ENCODE measurements around the gene TMEM87B.

Gene TMEM87B

DNA sequence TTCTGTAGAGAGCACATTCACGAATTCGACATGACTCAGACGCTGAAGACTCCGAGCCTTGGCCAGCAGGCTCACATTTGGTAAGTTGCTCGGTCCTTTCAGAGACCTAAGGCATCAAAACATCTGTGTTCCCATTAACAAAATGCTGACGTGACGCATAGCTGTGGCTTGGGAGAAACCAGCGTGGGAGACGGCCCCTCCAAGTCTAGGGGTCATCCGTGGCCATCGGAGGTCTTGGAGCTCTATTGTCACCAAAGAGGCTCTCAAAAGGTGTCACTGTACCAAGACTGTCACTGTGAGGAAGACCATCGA lies 98.1 kb downstream of the TMEM87B start:
- no peak overlapping the region for H3K4ac ChIP-seq (ENCODE audit: low read depth in 1 of 2, low read length in 2 of 2)
- DNase-seq: no peak
- H3K4me1 ChIP-seq (ENCODE audit: control insufficient read depth, insufficient read depth, low read depth, low read length): peaks cover 21% of the 10 kb centered on the region
- no peak overlapping the region for H3K14ac ChIP-seq (ENCODE audit: low read length in 2 of 2)
- no peak overlapping the region for H2BK120ac ChIP-seq (ENCODE audit: low read depth, low read length)
- no peak overlapping the region for H3K4me2 ChIP-seq (ENCODE audit: low read length, poor library complexity, severe bottlenecking)
- 92% methylated on average over 12 of the region's 12 CpGs for WGBS
- H3K23ac ChIP-seq (ENCODE audit: low read length in 2 of 2): no peak overlapping the region
- H3K18ac ChIP-seq (ENCODE audit: low read depth in 1 of 2, low read length in 2 of 2): no peak overlapping the region
- no peaks in the 10 kb centered on the region for H3K79me1 ChIP-seq (replicated peaks; ENCODE audit: low read length, poor library complexity, severe bottlenecking)
- no peak overlapping the region for H2AFZ ChIP-seq (ENCODE audit: low read depth, low read length)
- H2BK12ac ChIP-seq (ENCODE audit: low read length in 2 of 2): no peak overlapping the region
- no peak overlapping the region for H3K27ac ChIP-seq (ENCODE audit: low read length, poor library complexity, severe bottlenecking)
- peak overlapping the region; percentile 41 for H3K9ac ChIP-seq (ENCODE audit: low read length)
- H2AK5ac ChIP-seq (ENCODE audit: low read length, severe bottlenecking): no peak overlapping the region
- H3K9me3 ChIP-seq (ENCODE audit: control insufficient read depth, low read length): no peaks in the 10 kb centered on the region
- peaks cover 0 to 3% of the 10 kb centered on the region in 2 experiments for H3K36me3 ChIP-seq (ENCODE audit: control insufficient read depth in 1 of 2, insufficient read depth in 2 of 2, low read depth in 1 of 2, low read length in 2 of 2)
- H2BK5ac ChIP-seq (ENCODE audit: low read depth, low read length, poor library complexity, severe bottlenecking): no peak overlapping the region
- H4K91ac ChIP-seq (ENCODE audit: low read length): no peak overlapping the region
- no peak overlapping the region for H2BK15ac ChIP-seq (ENCODE audit: low read depth, poor library complexity, severe bottlenecking)
- no peak overlapping the region for H4K8ac ChIP-seq (ENCODE audit: low read length)
- H3K27me3 ChIP-seq (ENCODE audit: control insufficient read depth in 1 of 2, insufficient read depth in 1 of 2, low read length in 2 of 2): no peaks in the 10 kb centered on the region
- H3K4me3 ChIP-seq (ENCODE audit: insufficient read depth in 1 of 2, low read depth in 1 of 2, low read length in 2 of 2): no peak overlapping the region

DNA sequence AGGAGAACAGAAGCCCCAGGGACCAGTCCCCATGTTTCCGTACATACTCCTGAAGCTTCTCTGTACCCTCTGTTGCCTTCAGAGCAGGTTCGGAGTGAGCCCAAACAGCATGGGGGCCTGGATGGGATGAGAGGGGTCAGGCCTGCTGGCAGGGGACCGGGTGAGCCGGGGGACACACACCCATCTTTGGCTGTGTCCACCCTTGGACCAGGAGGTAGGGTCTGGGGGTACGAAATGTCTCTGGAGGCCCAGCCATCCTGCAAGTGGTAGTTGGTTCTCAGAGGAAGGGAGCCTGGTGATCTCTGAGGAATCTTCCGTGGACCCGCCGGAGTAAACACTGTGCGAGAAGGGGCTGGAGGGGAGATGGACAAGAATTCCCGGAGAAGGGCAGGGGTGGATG lies 98.4 kb downstream of the TMEM87B start:
- Histone ChIP-seq H3K4me2 (ENCODE audit: low read length, poor library complexity, severe bottlenecking) (no peak overlapping the region), H3K27me3 (ENCODE audit: control insufficient read depth in 1 of 2, insufficient read depth in 1 of 2, low read length in 2 of 2) (no peaks in the 10 kb centered on the region), H3K23ac (ENCODE audit: low read length in 2 of 2) (no peak overlapping the region), H3K4ac (ENCODE audit: low read depth in 1 of 2, low read length in 2 of 2) (no peak overlapping the region), H3K9ac (ENCODE audit: low read length) (peak overlapping the region; percentile 25), H3K4me3 (ENCODE audit: insufficient read depth in 1 of 2, low read depth in 1 of 2, low read length in 2 of 2) (no peak overlapping the region), H3K4me1 (ENCODE audit: control insufficient read depth, insufficient read depth, low read depth, low read length) (peaks cover 21% of the 10 kb centered on the region), H4K91ac (ENCODE audit: low read length) (no peak overlapping the region), H3K18ac (ENCODE audit: low read depth in 1 of 2, low read length in 2 of 2) (no peak overlapping the region), H2BK15ac (ENCODE audit: low read depth, poor library complexity, severe bottlenecking) (no peak overlapping the region), H3K79me1 (replicated peaks; ENCODE audit: low read length, poor library complexity, severe bottlenecking) (no peaks in the 10 kb centered on the region), H2AFZ (ENCODE audit: low read depth, low read length) (no peak overlapping the region), H2BK120ac (ENCODE audit: low read depth, low read length) (no peak overlapping the region), H3K27ac (ENCODE audit: low read length, poor library complexity, severe bottlenecking) (no peak overlapping the region), H2AK5ac (ENCODE audit: low read length, severe bottlenecking) (no peak overlapping the region), H2BK12ac (ENCODE audit: low read length in 2 of 2) (no peak overlapping the region), H4K8ac (ENCODE audit: low read length) (no peak overlapping the region), H3K14ac (ENCODE audit: low read length in 2 of 2) (no peak overlapping the region), H3K9me3 (ENCODE audit: control insufficient read depth, low read length) (no peaks in the 10 kb centered on the region), H2BK5ac (ENCODE audit: low read depth, low read length, poor library complexity, severe bottlenecking) (no peak overlapping the region), H3K36me3 (ENCODE audit: control insufficient read depth in 1 of 2, insufficient read depth in 2 of 2, low read depth in 1 of 2, low read length in 2 of 2) (peaks cover 0 to 3% of the 10 kb centered on the region in 2 experiments)
- WGBS: 97% methylated on average over 9 of the region's 10 CpGs
- DNase-seq: no peak

DNA sequence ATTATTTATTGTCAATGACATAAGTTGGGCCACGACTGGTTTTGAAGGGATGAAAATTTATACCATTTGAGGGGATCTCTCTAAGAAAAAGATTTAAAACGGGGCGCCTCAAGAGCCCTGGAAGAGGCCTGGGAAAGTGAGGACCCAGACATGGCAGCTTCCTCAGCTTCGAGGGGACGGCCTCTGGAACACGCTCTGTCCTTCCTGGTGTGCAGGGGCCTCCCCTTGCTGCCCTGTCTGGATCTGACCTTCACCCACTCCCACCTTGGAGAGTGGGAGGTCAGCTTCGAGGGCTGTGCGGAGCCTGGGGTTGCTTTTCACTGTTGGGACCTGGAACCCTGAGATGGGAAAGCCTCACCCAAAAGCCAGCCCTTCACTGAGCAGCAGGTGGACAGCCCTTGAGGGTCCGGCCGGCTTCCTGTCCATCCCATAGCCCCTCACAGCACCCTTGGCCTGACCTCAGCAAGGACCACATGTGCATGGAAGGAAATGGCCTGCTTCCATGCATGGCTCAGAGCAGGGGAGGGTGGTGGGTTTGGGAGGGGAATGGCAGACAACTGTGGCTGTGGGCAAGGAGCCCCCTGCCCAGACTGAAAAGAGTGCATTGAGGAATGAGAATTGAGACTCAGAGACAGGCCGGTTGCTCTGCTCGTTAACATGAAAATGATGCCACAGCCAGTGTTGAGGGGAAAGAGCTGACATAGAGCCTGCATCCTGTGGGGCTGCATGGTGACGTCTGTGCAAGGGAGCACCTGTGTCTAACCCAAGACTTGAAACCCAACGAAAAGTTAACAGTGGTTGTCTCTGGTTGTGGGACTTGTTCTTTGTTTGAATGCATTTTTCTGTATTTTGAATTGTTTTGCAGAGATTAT lies 99.4 kb downstream of the TMEM87B start:
- no peak overlapping the region for H3K18ac ChIP-seq (ENCODE audit: low read depth in 1 of 2, low read length in 2 of 2)
- H2BK5ac ChIP-seq (ENCODE audit: low read depth, low read length, poor library complexity, severe bottlenecking): no peak overlapping the region
- no peaks in the 10 kb centered on the region for H3K27me3 ChIP-seq (ENCODE audit: control insufficient read depth in 1 of 2, insufficient read depth in 1 of 2, low read length in 2 of 2)
- no peak overlapping the region for H3K4me2 ChIP-seq (ENCODE audit: low read length, poor library complexity, severe bottlenecking)
- peak overlapping the region in 1 of 2 experiments; percentile 35 for H3K14ac ChIP-seq (ENCODE audit: low read length in 2 of 2)
- no peak overlapping the region for H3K4me3 ChIP-seq (ENCODE audit: insufficient read depth in 1 of 2, low read depth in 1 of 2, low read length in 2 of 2)
- H2BK15ac ChIP-seq (ENCODE audit: low read depth, poor library complexity, severe bottlenecking): no peak overlapping the region
- H3K27ac ChIP-seq (ENCODE audit: low read length, poor library complexity, severe bottlenecking): no peak overlapping the region
- H3K23ac ChIP-seq (ENCODE audit: low read length in 2 of 2): no peak overlapping the region
- WGBS: 92% methylated on average over 12 of the region's 14 CpGs
- no peak overlapping the region for H4K8ac ChIP-seq (ENCODE audit: low read length)
- H2BK12ac ChIP-seq (ENCODE audit: low read length in 2 of 2): no peak overlapping the region
- peaks cover 0 to 3% of the 10 kb centered on the region in 2 experiments for H3K36me3 ChIP-seq (ENCODE audit: control insufficient read depth in 1 of 2, insufficient read depth in 2 of 2, low read depth in 1 of 2, low read length in 2 of 2)
- H3K9me3 ChIP-seq (ENCODE audit: control insufficient read depth, low read length): no peaks in the 10 kb centered on the region
- no peak overlapping the region for H2AFZ ChIP-seq (ENCODE audit: low read depth, low read length)
- no peak for DNase-seq
- no peak overlapping the region for H3K4ac ChIP-seq (ENCODE audit: low read depth in 1 of 2, low read length in 2 of 2)
- no peak overlapping the region for H2AK5ac ChIP-seq (ENCODE audit: low read length, severe bottlenecking)
- no peak overlapping the region for H2BK120ac ChIP-seq (ENCODE audit: low read depth, low read length)
- H3K4me1 ChIP-seq (ENCODE audit: control insufficient read depth, insufficient read depth, low read depth, low read length): peaks cover 17% of the 10 kb centered on the region
- H4K91ac ChIP-seq (ENCODE audit: low read length): no peak overlapping the region
- no peaks in the 10 kb centered on the region for H3K79me1 ChIP-seq (replicated peaks; ENCODE audit: low read length, poor library complexity, severe bottlenecking)
- no peak overlapping the region for H3K9ac ChIP-seq (ENCODE audit: low read length)

DNA sequence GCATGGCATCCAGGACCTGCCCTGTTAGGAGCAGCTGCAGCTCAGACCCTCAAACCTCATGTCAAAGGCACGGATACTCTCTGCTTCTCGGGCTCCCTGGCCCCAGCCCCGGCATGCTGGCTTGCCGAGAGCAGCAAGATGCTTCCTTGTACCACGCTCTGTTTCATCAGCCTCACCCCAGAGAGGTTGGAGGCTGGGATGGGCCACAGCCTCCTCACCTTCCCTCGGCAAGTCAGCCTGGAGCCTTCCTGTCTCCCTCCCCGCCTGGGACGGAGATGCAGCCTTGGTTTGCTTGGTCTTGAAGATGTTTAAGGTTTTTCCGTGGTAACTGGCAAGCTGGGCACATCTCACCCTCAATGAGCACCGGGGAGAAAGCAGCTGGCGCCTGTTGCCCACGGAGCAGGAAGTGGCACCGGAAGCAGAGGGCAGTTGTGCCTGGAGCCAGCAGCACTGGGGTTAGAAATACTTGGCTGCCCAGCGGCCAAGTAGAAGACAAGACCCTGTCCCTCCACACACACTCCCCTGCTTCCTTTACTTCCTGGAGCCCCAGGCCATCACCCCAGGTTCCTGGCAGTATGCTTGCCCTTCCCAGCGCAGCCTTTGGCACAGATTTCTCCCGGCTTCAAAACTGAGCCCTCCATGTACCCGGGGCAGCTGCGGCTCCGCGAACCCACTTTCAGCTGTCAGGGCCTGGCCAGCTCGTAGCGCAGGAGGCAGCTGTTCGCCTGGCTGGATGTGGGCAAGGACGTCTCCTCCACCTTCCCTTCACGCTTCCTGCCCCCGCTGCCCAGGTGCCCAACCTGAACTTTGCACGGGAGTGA lies 100.5 kb downstream of the TMEM87B start:
- no peak overlapping the region for H3K4me3 ChIP-seq (ENCODE audit: insufficient read depth in 1 of 2, low read depth in 1 of 2, low read length in 2 of 2)
- no peak overlapping the region for H3K4ac ChIP-seq (ENCODE audit: low read depth in 1 of 2, low read length in 2 of 2)
- no peak overlapping the region for H2BK120ac ChIP-seq (ENCODE audit: low read depth, low read length)
- WGBS: 94% methylated on average over 27 of the region's 27 CpGs
- H3K79me1 ChIP-seq (replicated peaks; ENCODE audit: low read length, poor library complexity, severe bottlenecking): no peaks in the 10 kb centered on the region
- peak overlapping the region; percentile 31 for H2AK5ac ChIP-seq (ENCODE audit: low read length, severe bottlenecking)
- peaks cover 0 to 4% of the 10 kb centered on the region in 2 experiments for H3K36me3 ChIP-seq (ENCODE audit: control insufficient read depth in 1 of 2, insufficient read depth in 2 of 2, low read depth in 1 of 2, low read length in 2 of 2)
- H4K91ac ChIP-seq (ENCODE audit: low read length): peak overlapping the region; percentile 32
- no peak overlapping the region for H2BK15ac ChIP-seq (ENCODE audit: low read depth, poor library complexity, severe bottlenecking)
- H2BK5ac ChIP-seq (ENCODE audit: low read depth, low read length, poor library complexity, severe bottlenecking): no peak overlapping the region
- no peaks in the 10 kb centered on the region for H3K9me3 ChIP-seq (ENCODE audit: control insufficient read depth, low read length)
- H3K4me2 ChIP-seq (ENCODE audit: low read length, poor library complexity, severe bottlenecking): no peak overlapping the region
- no peak for DNase-seq
- H2AFZ ChIP-seq (ENCODE audit: low read depth, low read length): no peak overlapping the region
- no peak overlapping the region for H2BK12ac ChIP-seq (ENCODE audit: low read length in 2 of 2)
- H3K9ac ChIP-seq (ENCODE audit: low read length): no peak overlapping the region
- H3K4me1 ChIP-seq (ENCODE audit: control insufficient read depth, insufficient read depth, low read depth, low read length): peaks cover 14% of the 10 kb centered on the region
- no peak overlapping the region for H3K27ac ChIP-seq (ENCODE audit: low read length, poor library complexity, severe bottlenecking)
- no peak overlapping the region for H3K14ac ChIP-seq (ENCODE audit: low read length in 2 of 2)
- H3K18ac ChIP-seq (ENCODE audit: low read depth in 1 of 2, low read length in 2 of 2): no peak overlapping the region
- H3K27me3 ChIP-seq (ENCODE audit: control insufficient read depth in 1 of 2, insufficient read depth in 1 of 2, low read length in 2 of 2): no peaks in the 10 kb centered on the region
- no peak overlapping the region for H4K8ac ChIP-seq (ENCODE audit: low read length)
- no peak overlapping the region for H3K23ac ChIP-seq (ENCODE audit: low read length in 2 of 2)
